Vagina (tissue), 2 donors: ENCODE results near the gene RMND1. TPM values are rescaled to one million over a fixed set of nuclear protein-coding genes. Genes with fewer than 3 reads are reported as not detected.
"Not testable (repeated sequence)": the region's sequence is repeated elsewhere in the genome, so short reads cannot be mapped to it uniquely, and the experiment has no call there.

ENCODE experiments used
- DNase-seq, 2 donors: peaks; one replicate each; pipeline ENCODE4 v3.0.0-alpha.2; 2017; ENCODE audit errors: extremely low spot score in 2 of 2
- H3K27ac ChIP-seq: fragments of 200-600 bp; sonication (generic); one replicate; pipeline ENCODE4 v1.5.1; 2019
- H3K27me3 ChIP-seq: fragments of 200-600 bp; sonication (generic); one replicate; pipeline ENCODE4 v1.5.1; 2019
- H3K36me3 ChIP-seq, 2 donors: fragments of 200-600 bp; sonication (generic); one replicate each; pipeline ENCODE4 v1.5.1; 2017 to 2019
- H3K4me1 ChIP-seq: fragments of 200-600 bp; sonication (generic); one replicate; pipeline ENCODE4 v1.5.1; 2019
- H3K4me3 ChIP-seq, 2 donors: fragments of 200-600 bp; sonication (generic); 1 replicate in 1 of 2; 2 replicates in 1 of 2; pipeline ENCODE4 v1.5.1; 2016 to 2019
- H3K9me3 ChIP-seq: fragments of 200-600 bp; sonication (generic); one replicate; pipeline ENCODE4 v1.5.1; 2019
- CTCF ChIP-seq, 3 experiments: fragments of 450-650 bp in 2 of 3; fragments of 200-600 bp in 1 of 3; sonication (generic) in 1 of 3; IDR thresholded peaks; one replicate each; pipeline ENCODE4 v1.5.1; 2017 to 2019; ENCODE audit warnings: antibody characterized with exemption in 3 of 3, mild to moderate bottlenecking in 2 of 3, moderate library complexity in 2 of 3
- POLR2A ChIP-seq, 2 donors: fragments of 450-650 bp; IDR thresholded peaks; one replicate each; pipeline ENCODE4 v1.6.1; 2017; ENCODE audit warnings: antibody characterized with exemption in 2 of 2, mild to moderate bottlenecking in 2 of 2, moderate library complexity in 2 of 2
- POLR2AphosphoS5 ChIP-seq, 2 donors: sonication (generic); formaldehyde crosslinking; IDR thresholded peaks; one replicate each; pipeline ENCODE4 v1.9.0; 2017; ENCODE audit warnings: antibody characterized with exemption in 2 of 2, mild to moderate bottlenecking in 2 of 2, low read depth in 1 of 2; ENCODE audit not compliant: insufficient read depth in 1 of 2
- intact Hi-C: fragments of 100-400 bp; cut with DNase I; formaldehyde crosslinking; loops from one replicate; pipeline ENCODE4 v1.15.1; 2023
- small RNA-seq: library from RNA; depleted of rRNA; stranded (forward); fragments of <200 nt; gene quantifications from one replicate; pipeline ENCODE3, GENCODE V24; 2016
- total RNA-seq: library from RNA; depleted of rRNA; stranded (reverse); fragments of >200 nt; gene quantifications from one replicate; pipeline ENCODE4 v1.2.3, GENCODE V29; 2016

RMND1 gene
- total RNA-seq, 1 donor from 2014 or later: 15.7 TPM

- intact Hi-C loops: no loop called here
- Histone ChIP-seq H3K27me3 (no peaks in the 10 kb centered on the region), H3K9me3 (no peaks in the 10 kb centered on the region), H3K4me3 (no peak overlapping the region), H3K36me3 (peaks cover 0 to 18% of the 10 kb centered on the region in 2 donors), H3K4me1 (no peaks in the 10 kb centered on the region), H3K27ac (no peak overlapping the region)
- no peak for DNase-seq
- TF ChIP-seq POLR2AphosphoS5 (IDR thresholded peaks at IDR 0.05; ENCODE audit: insufficient read depth in 1 of 2, low read depth in 1 of 2) (no peak), CTCF (IDR thresholded peaks at IDR 0.05) (no peak), POLR2A (IDR thresholded peaks at IDR 0.05) (no peak)
Observed at GRCh38 chr6:151357758-151358436, 94.0 kb downstream of the RMND1 start.

- DNase-seq, H3K27me3 ChIP-seq, H3K9me3 ChIP-seq, H3K27ac ChIP-seq, H3K4me3 ChIP-seq, H3K4me1 ChIP-seq, intact Hi-C loops: not testable (repeated sequence)
- peaks cover 0 to 10% of the 10 kb centered on the region in 2 donors for H3K36me3 ChIP-seq
Observed at GRCh38 chr6:151356983-151357382, 94.9 kb downstream of the RMND1 start.

Small RNA genes lying within 50 kb of the gene (small RNA-seq; reads per million reads assigned to genes)
- gene RF00019: not detected

Other genes with a start within 250 kb of the RMND1 start
- 88.1 TPM for gene AKAP12, start 212.2 kb downstream of the RMND1 start, total RNA-seq
- 15.0 TPM for gene ZBTB2, start 60.6 kb downstream of the RMND1 start, total RNA-seq
- gene CCDC170, start 41.9 kb upstream of the RMND1 start, total RNA-seq: 2.0 TPM